ENCODE data around the gene PHLDB1.

PHLDB1 gene

GRCh38 chr11:118636569-118637290 is 29.3 kb downstream of the PHLDB1 start:
- no peak for DNase-seq (ENCODE audit: insufficient read length, low spot score)
- FAIRE-seq, result no peak
- no peak for TF ChIP-seq POLR2A (IDR thresholded peaks at IDR 0.05; ENCODE audit: low read depth, low read length)
- TF ChIP-seq PAX5 (IDR thresholded peaks at IDR 0.05; ENCODE audit: insufficient read depth, low read length, severe bottlenecking), result no peak
- no peak for TF ChIP-seq SPI1 (IDR thresholded peaks at IDR 0.05; ENCODE audit: low read depth, low read length)

- DNase-seq (ENCODE audit: insufficient read length, low spot score) (no peak), FAIRE-seq (no peak)
- TF ChIP-seq PAX5 (IDR thresholded peaks at IDR 0.05; ENCODE audit: insufficient read depth, low read length, severe bottlenecking) (no peak), TAF1 (IDR thresholded peaks at IDR 0.05; ENCODE audit: low read depth, low read length) (no peak), SPI1 (IDR thresholded peaks at IDR 0.05; ENCODE audit: low read depth, low read length) (no peak)
These were observed 31.3 kb downstream of the PHLDB1 start for GRCh38 chr11:118638726-118639125.

- no peak for DNase-seq (ENCODE audit: insufficient read length, low spot score)
- TF ChIP-seq POU2F2 (IDR thresholded peaks at IDR 0.05; ENCODE audit: low read depth, low read length) (no peak), PAX5 (IDR thresholded peaks at IDR 0.05; ENCODE audit: insufficient read depth, low read length, severe bottlenecking) (no peak), TAF1 (IDR thresholded peaks at IDR 0.05; ENCODE audit: low read depth, low read length) (no peak), POLR2A (IDR thresholded peaks at IDR 0.05; ENCODE audit: low read depth, low read length) (no peak), SPI1 (IDR thresholded peaks at IDR 0.05; ENCODE audit: low read depth, low read length) (no peak), POLR2AphosphoS5 (IDR thresholded peaks at IDR 0.05; ENCODE audit: low read depth, low read length) (no peak)
- no peak for FAIRE-seq
These were observed 32.5 kb downstream of the PHLDB1 start for GRCh38 chr11:118639899-118640298.

- FAIRE-seq (no peak), DNase-seq (ENCODE audit: insufficient read length, low spot score) (no peak)
- TF ChIP-seq SPI1 (IDR thresholded peaks at IDR 0.05; ENCODE audit: low read depth, low read length) (no peak), TAF1 (IDR thresholded peaks at IDR 0.05; ENCODE audit: low read depth, low read length) (no peak), POLR2AphosphoS5 (IDR thresholded peaks at IDR 0.05; ENCODE audit: low read depth, low read length) (no peak), POU2F2 (IDR thresholded peaks at IDR 0.05; ENCODE audit: low read depth, low read length) (no peak), POLR2A (IDR thresholded peaks at IDR 0.05; ENCODE audit: low read depth, low read length) (no peak), PAX5 (IDR thresholded peaks at IDR 0.05; ENCODE audit: insufficient read depth, low read length, severe bottlenecking) (no peak)
These were observed 33.1 kb downstream of the PHLDB1 start for GRCh38 chr11:118640332-118641154.

GRCh38 chr11:118641397-118642019 is 34.1 kb downstream of the PHLDB1 start:
- TF ChIP-seq POU2F2 (IDR thresholded peaks at IDR 0.05; ENCODE audit: low read depth, low read length) (no peak), POLR2A (IDR thresholded peaks at IDR 0.05; ENCODE audit: low read depth, low read length) (no peak), TAF1 (IDR thresholded peaks at IDR 0.05; ENCODE audit: low read depth, low read length) (no peak)
- no peak for DNase-seq (ENCODE audit: insufficient read length, low spot score)
- no peak for FAIRE-seq

GRCh38 chr11:118643142-118643994 is 36.0 kb downstream of the PHLDB1 start:
- DNase-seq (ENCODE audit: insufficient read length, low spot score), result no peak
- FAIRE-seq, result no peak
- no peak for TF ChIP-seq POU2F2 (IDR thresholded peaks at IDR 0.05; ENCODE audit: low read depth, low read length)
- no peak for TF ChIP-seq POLR2A (IDR thresholded peaks at IDR 0.05; ENCODE audit: low read depth, low read length)

- no peak for FAIRE-seq
- TF ChIP-seq PAX5 (IDR thresholded peaks at IDR 0.05; ENCODE audit: insufficient read depth, low read length, severe bottlenecking) (no peak), POLR2AphosphoS5 (IDR thresholded peaks at IDR 0.05; ENCODE audit: low read depth, low read length) (no peak), POLR2A (IDR thresholded peaks at IDR 0.05; ENCODE audit: low read depth, low read length) (no peak), SPI1 (IDR thresholded peaks at IDR 0.05; ENCODE audit: low read depth, low read length) (no peak), TAF1 (IDR thresholded peaks at IDR 0.05; ENCODE audit: low read depth, low read length) (no peak), POU2F2 (IDR thresholded peaks at IDR 0.05; ENCODE audit: low read depth, low read length) (no peak)
These were observed 36.6 kb downstream of the PHLDB1 start for GRCh38 chr11:118643995-118644345.

GRCh38 chr11:118644496-118644895 is 37.1 kb downstream of the PHLDB1 start:
- FAIRE-seq (no peak), DNase-seq (ENCODE audit: insufficient read length, low spot score) (no peak)
- TF ChIP-seq POLR2A (IDR thresholded peaks at IDR 0.05; ENCODE audit: low read depth, low read length), result no peak
- TF ChIP-seq POU2F2 (IDR thresholded peaks at IDR 0.05; ENCODE audit: low read depth, low read length), result no peak
- no peak for TF ChIP-seq TAF1 (IDR thresholded peaks at IDR 0.05; ENCODE audit: low read depth, low read length)
- TF ChIP-seq SPI1 (IDR thresholded peaks at IDR 0.05; ENCODE audit: low read depth, low read length), result no peak
- no peak for TF ChIP-seq POLR2AphosphoS5 (IDR thresholded peaks at IDR 0.05; ENCODE audit: low read depth, low read length)
- no peak for TF ChIP-seq PAX5 (IDR thresholded peaks at IDR 0.05; ENCODE audit: insufficient read depth, low read length, severe bottlenecking)

More at GRCh38 chr11:118643995-118644345, 36.6 kb downstream of the PHLDB1 start:
- no peak for DNase-seq (ENCODE audit: insufficient read length, low spot score)

GRCh38 chr11:118645066-118645715 is 37.8 kb downstream of the PHLDB1 start:
- no peak for DNase-seq (ENCODE audit: insufficient read length, low spot score)
- FAIRE-seq, result no peak
- no peak for TF ChIP-seq POLR2A (IDR thresholded peaks at IDR 0.05; ENCODE audit: low read depth, low read length)
- TF ChIP-seq POU2F2 (IDR thresholded peaks at IDR 0.05; ENCODE audit: low read depth, low read length), result no peak
- no peak for TF ChIP-seq SPI1 (IDR thresholded peaks at IDR 0.05; ENCODE audit: low read depth, low read length)
- no peak for TF ChIP-seq TAF1 (IDR thresholded peaks at IDR 0.05; ENCODE audit: low read depth, low read length)
- TF ChIP-seq POLR2AphosphoS5 (IDR thresholded peaks at IDR 0.05; ENCODE audit: low read depth, low read length), result no peak
- TF ChIP-seq PAX5 (IDR thresholded peaks at IDR 0.05; ENCODE audit: insufficient read depth, low read length, severe bottlenecking), result no peak

Data from GM12891 (cell line).